Caco-2 (cell line): ENCODE results near the gene HES1. TPM values are rescaled to one million over a fixed set of nuclear protein-coding genes. Genes with fewer than 3 reads are reported as not detected.

Source experiments
- BruUV-seq: library from RNA; stranded (reverse); fragments of 400-500 nt; replicated peaks from 2 replicates; lab custom pipeline; 2021; lab: Mats Ljungman, UMichigan
- CTCF ChIA-PET: fragments of 300-600 bp; sonication (Branson Sonifier 250); formaldehyde crosslinking; loops from one replicate; lab custom pipeline; 2022; ENCODE audit warnings: antibody characterized with exemption; lab: Charles Lee
- POLR2A ChIA-PET: fragments of 300-600 bp; sonication (Branson Sonifier 250); formaldehyde crosslinking; loops from one replicate; lab custom pipeline; 2022; ENCODE audit warnings: antibody characterized with exemption; lab: Charles Lee
- DNase-seq, 2 experiments: peaks; one replicate each; pipeline versions ENCODE4 v3.0.0 to v3.0.0-alpha.2; 2020 to 2022
- H3K27me3 ChIP-seq: replicated peaks from 2 replicates; pipeline ENCODE4 v1.6.0; 2011; ENCODE audit warnings: low read length; ENCODE audit not compliant: control insufficient read depth, insufficient read depth
- H3K36me3 ChIP-seq: 2 replicates; pipeline ENCODE4 v1.5.1; 2011; ENCODE audit warnings: low read length; ENCODE audit not compliant: control insufficient read depth, insufficient read depth
- H3K4me1 ChIP-seq: fragments of 250-450 bp; sonication (Bioruptor Pico); 2 replicates; pipeline ENCODE4 v1.5.1; 2020; ENCODE audit warnings: mild to moderate bottlenecking
- H3K4me3 ChIP-seq: 2 replicates; pipeline ENCODE4 v1.5.1; 2011; ENCODE audit warnings: low read depth, mild to moderate bottlenecking, control low read depth, low read length
- H3K9me3 ChIP-seq: fragments of 250-450 bp; sonication (Bioruptor Pico); 2 replicates; pipeline ENCODE4 v1.5.1; 2020; ENCODE audit warnings: mild to moderate bottlenecking, moderate library complexity
- H3K27ac Mint-ChIP-seq: one replicate; pipeline ENCODE4 v1.8.0; 2022; ENCODE audit warnings: mixed read lengths; ENCODE audit not compliant: unreplicated experiment
- H3K27me3 Mint-ChIP-seq: one replicate; pipeline ENCODE4 v1.8.0; 2022; ENCODE audit warnings: mixed read lengths; ENCODE audit not compliant: insufficient read depth, unreplicated experiment
- H3K36me3 Mint-ChIP-seq: one replicate; pipeline ENCODE4 v1.8.0; 2022; ENCODE audit warnings: mild to moderate bottlenecking, mixed read lengths; ENCODE audit not compliant: insufficient read depth, unreplicated experiment
- H3K4me1 Mint-ChIP-seq: one replicate; pipeline ENCODE4 v1.8.0; 2022; ENCODE audit warnings: low read depth, mixed read lengths; ENCODE audit not compliant: unreplicated experiment
- H3K4me3 Mint-ChIP-seq: one replicate; pipeline ENCODE4 v1.8.0; 2022; ENCODE audit warnings: mild to moderate bottlenecking, moderate library complexity, mixed read lengths; ENCODE audit not compliant: unreplicated experiment
- H3K9me3 Mint-ChIP-seq: one replicate; pipeline ENCODE4 v1.8.0; 2022; ENCODE audit warnings: mixed read lengths; ENCODE audit not compliant: unreplicated experiment
- CTCF ChIP-seq, 2 experiments: fragments of 200-600 bp in 1 of 2; IDR thresholded peaks; 1 replicate in 1 of 2; 2 replicates in 1 of 2; pipeline versions ENCODE4 v1.5.1 to v1.8.0; 2011 to 2022; ENCODE audit warnings: antibody characterized with exemption in 1 of 2, control low read depth in 1 of 2, inconsistent platforms in 1 of 2, low read depth in 1 of 2, low read length in 1 of 2, mild to moderate bottlenecking in 1 of 2, moderate library complexity in 1 of 2; ENCODE audit not compliant: insufficient read depth in 1 of 2, severe bottlenecking in 1 of 2, unreplicated experiment in 1 of 2
- intact Hi-C: fragments of 100-400 bp; cut with micrococcal nuclease; formaldehyde crosslinking; loops from one replicate; pipeline ENCODE4 v1.10.0; 2022; ENCODE audit not compliant: unreplicated experiment
- total RNA-seq: library from RNA; stranded (reverse); gene quantifications from 2 replicates; pipeline ENCODE4 v1.2.3, GENCODE V29; 2022

Gene HES1
- total RNA-seq, 1 experiment from 2014 or later, result 123 TPM

- peak overlapping the region; percentile 88 for H3K4me3 Mint-ChIP-seq
- ChIA-PET POLR2A (interaction anchor here (0.7 to 1.8 kb wide), 7 partner anchors 8 to 222 kb away, joined by 3 to 9 read pairs (median 5); no protein-coding TSS in a partner anchor), CTCF (interaction anchor here (0.7 to 5.4 kb wide), 7 partner anchors 38 to 358 kb away, joined by 4 to 47 read pairs (median 6); no protein-coding TSS in a partner anchor)
- peaks cover 13% of the 10 kb centered on the region for H3K4me1 Mint-ChIP-seq
- no peaks in the 10 kb centered on the region for H3K9me3 ChIP-seq
- no peaks in the 10 kb centered on the region for H3K27me3 ChIP-seq
- H3K4me1 ChIP-seq, result peaks cover 30% of the 10 kb centered on the region
- H3K36me3 Mint-ChIP-seq, result peaks cover 66% of the 10 kb centered on the region
- intact Hi-C loops, result loop anchor here (1.0 to 2.0 kb wide), 3 partner anchors 78 to 357 kb away; no protein-coding TSS in a partner anchor
- BruUV-seq, result TSS peak; percentile 17
- H3K4me3 ChIP-seq, result peak overlapping the region; percentile 76
- H3K36me3 ChIP-seq, result peaks cover 7% of the 10 kb centered on the region
- no peaks in the 10 kb centered on the region for H3K9me3 Mint-ChIP-seq
- H3K27ac Mint-ChIP-seq, result peak overlapping the region; percentile 68
- DNase-seq, result peak; percentile 68 to 81
- no peaks in the 10 kb centered on the region for H3K27me3 Mint-ChIP-seq
- TF ChIP-seq CTCF (IDR thresholded peaks at IDR 0.05; ENCODE audit: insufficient read depth in 1 of 2, low read depth in 1 of 2, low read length in 1 of 2, severe bottlenecking in 1 of 2, unreplicated experiment in 1 of 2), result no peak
These were observed 3.3 kb downstream of the HES1 start for GRCh38 chr3:194139071-194139813.

- DNase-seq, result no peak
- intact Hi-C loops, result loop anchor here (1.0 to 2.0 kb wide), 3 partner anchors 79 to 358 kb away; no protein-coding TSS in a partner anchor
- peak overlapping the region; percentile 68 for H3K27ac Mint-ChIP-seq
- H3K4me3 ChIP-seq, result peak overlapping the region; percentile 15; the same call in 1 of the 2 replicates
- H3K36me3 ChIP-seq, result peaks cover 7% of the 10 kb centered on the region
- no peaks in the 10 kb centered on the region for H3K27me3 ChIP-seq
- H3K4me1 ChIP-seq, result peaks cover 30% of the 10 kb centered on the region
- peaks cover 63% of the 10 kb centered on the region for H3K36me3 Mint-ChIP-seq
- CTCF ChIA-PET, result interaction anchor here (0.7 to 5.4 kb wide), 5 partner anchors 84 to 354 kb away, joined by 4 to 47 read pairs (median 10); no protein-coding TSS in a partner anchor
- BruUV-seq, result no TSS peak
- H3K4me3 Mint-ChIP-seq, result peak overlapping the region; percentile 88
- TF ChIP-seq CTCF (IDR thresholded peaks at IDR 0.05; ENCODE audit: insufficient read depth in 1 of 2, low read depth in 1 of 2, low read length in 1 of 2, severe bottlenecking in 1 of 2, unreplicated experiment in 1 of 2), result no peak
- H3K9me3 Mint-ChIP-seq, result no peaks in the 10 kb centered on the region
- no peaks in the 10 kb centered on the region for H3K27me3 Mint-ChIP-seq
- POLR2A ChIA-PET, result interaction anchor here (0.7 to 1.8 kb wide), 6 partner anchors 9 to 222 kb away, joined by 3 to 9 read pairs (median 4); no protein-coding TSS in a partner anchor
- H3K9me3 ChIP-seq, result no peaks in the 10 kb centered on the region
- H3K4me1 Mint-ChIP-seq, result peaks cover 13% of the 10 kb centered on the region
These were observed 4.0 kb downstream of the HES1 start for GRCh38 chr3:194139814-194140391.
